Measurements from ENCODE around the gene CCDC13.

The CCDC13 gene

GRCh38 chr3:42805141-42805821 lies 32.2 kb upstream of the CCDC13 start:
- Histone ChIP-seq H3K27me3 (ENCODE audit: control insufficient read depth, insufficient read depth, low read length) (peaks cover 24% of the 10 kb centered on the region), H3K36me3 (ENCODE audit: control insufficient read depth, insufficient read depth, low read length) (no peaks in the 10 kb centered on the region), H3K4me3 (ENCODE audit: low read depth, low read length) (peak overlapping the region; percentile 94), H3K9me3 (ENCODE audit: control insufficient read depth, insufficient read depth, low read length) (no peaks in the 10 kb centered on the region), H3K9ac (ENCODE audit: low read depth, low read length) (no peak overlapping the region), H3K4me1 (ENCODE audit: control insufficient read depth, insufficient read depth, low read length) (peaks cover 8% of the 10 kb centered on the region)

DNA sequence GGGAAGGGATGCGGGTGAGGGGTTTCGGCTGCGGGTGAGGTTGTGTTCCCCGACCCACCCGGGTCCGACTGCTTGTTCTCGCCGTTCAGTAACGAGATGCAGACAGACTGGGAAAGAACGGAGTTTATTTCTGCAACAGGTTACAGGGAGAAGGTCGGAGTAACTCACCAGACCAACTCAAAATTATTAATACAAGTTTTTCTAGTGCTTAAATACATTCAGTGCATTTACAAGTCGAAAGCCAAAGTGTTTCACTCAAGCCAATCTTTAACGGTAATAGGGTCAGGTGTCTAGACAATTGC lies 31.7 kb upstream of the CCDC13 start:
- Histone ChIP-seq H3K4me1 (ENCODE audit: control insufficient read depth, insufficient read depth, low read length) (peaks cover 9% of the 10 kb centered on the region), H3K4me3 (ENCODE audit: low read depth, low read length) (peak overlapping the region; percentile 94), H3K9ac (ENCODE audit: low read depth, low read length) (peak overlapping the region; percentile 60), H3K36me3 (ENCODE audit: control insufficient read depth, insufficient read depth, low read length) (no peaks in the 10 kb centered on the region), H3K9me3 (ENCODE audit: control insufficient read depth, insufficient read depth, low read length) (no peaks in the 10 kb centered on the region), H3K27me3 (ENCODE audit: control insufficient read depth, insufficient read depth, low read length) (peaks cover 24% of the 10 kb centered on the region)

- Histone ChIP-seq H3K4me1 (ENCODE audit: control insufficient read depth, insufficient read depth, low read length) (peaks cover 12% of the 10 kb centered on the region), H3K27me3 (ENCODE audit: control insufficient read depth, insufficient read depth, low read length) (peaks cover 24% of the 10 kb centered on the region), H3K4me3 (ENCODE audit: low read depth, low read length) (peak within 1 kb of the TSS; percentile 94), H3K9me3 (ENCODE audit: control insufficient read depth, insufficient read depth, low read length) (no peaks in the 10 kb centered on the region), H3K36me3 (ENCODE audit: control insufficient read depth, insufficient read depth, low read length) (no peaks in the 10 kb centered on the region), H3K9ac (ENCODE audit: low read depth, low read length) (peak within 1 kb of the TSS; percentile 89)
These were observed 31.2 kb upstream of the CCDC13 start, which contains the start of gene HIGD1A for GRCh38 chr3:42804106-42804830. Gene HIGD1A, minus strand, starts transcription at chr3:42804490. Its CDS starts 10,237 bp downstream, at chr3:42794253.

- no peaks in the 10 kb centered on the region for H3K36me3 ChIP-seq (ENCODE audit: control insufficient read depth, insufficient read depth, low read length)
- H3K4me3 ChIP-seq (ENCODE audit: low read depth, low read length): peak overlapping the region; percentile 94
- H3K9ac ChIP-seq (ENCODE audit: low read depth, low read length): peak overlapping the region; percentile 89
- H3K4me1 ChIP-seq (ENCODE audit: control insufficient read depth, insufficient read depth, low read length): peaks cover 12% of the 10 kb centered on the region
- H3K27me3 ChIP-seq (ENCODE audit: control insufficient read depth, insufficient read depth, low read length): peaks cover 24% of the 10 kb centered on the region
- no peaks in the 10 kb centered on the region for H3K9me3 ChIP-seq (ENCODE audit: control insufficient read depth, insufficient read depth, low read length)
These were observed 30.5 kb upstream of the CCDC13 start for GRCh38 chr3:42803414-42804105.

DNA sequence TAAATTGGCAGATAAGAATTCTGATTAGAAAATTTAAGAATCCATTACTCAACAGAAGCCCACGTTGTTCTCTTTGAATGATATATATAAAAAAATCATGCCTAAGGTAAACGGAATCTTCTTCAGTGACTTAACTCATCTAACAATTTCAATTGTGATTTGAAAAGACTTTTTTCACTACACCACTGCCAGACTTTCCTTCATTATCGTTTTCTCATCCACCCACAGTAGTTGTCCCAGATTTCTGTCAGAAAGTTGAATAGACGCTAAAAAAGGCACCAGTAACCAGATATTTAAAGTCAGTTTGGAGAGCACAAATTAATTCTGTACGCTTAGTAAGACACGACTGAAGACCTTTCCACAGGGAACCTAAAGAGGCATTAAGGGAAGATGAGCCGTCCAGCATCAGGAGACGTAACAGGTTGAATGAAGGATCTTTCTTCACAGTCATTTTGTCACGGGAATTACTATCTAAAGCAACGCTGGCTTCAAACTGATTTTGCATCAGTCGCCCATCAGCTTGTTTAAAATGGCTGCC lies 29.9 kb upstream of the CCDC13 start:
- Histone ChIP-seq H3K9me3 (ENCODE audit: control insufficient read depth, insufficient read depth, low read length) (no peaks in the 10 kb centered on the region), H3K36me3 (ENCODE audit: control insufficient read depth, insufficient read depth, low read length) (no peaks in the 10 kb centered on the region), H3K27me3 (ENCODE audit: control insufficient read depth, insufficient read depth, low read length) (peaks cover 24% of the 10 kb centered on the region), H3K4me1 (ENCODE audit: control insufficient read depth, insufficient read depth, low read length) (peaks cover 12% of the 10 kb centered on the region), H3K9ac (ENCODE audit: low read depth, low read length) (peak overlapping the region; percentile 89), H3K4me3 (ENCODE audit: low read depth, low read length) (peak overlapping the region; percentile 94)

GRCh38 chr3:42801784-42802183 lies 28.7 kb upstream of the CCDC13 start:
- Histone ChIP-seq H3K27me3 (ENCODE audit: control insufficient read depth, insufficient read depth, low read length) (peaks cover 19% of the 10 kb centered on the region), H3K4me3 (ENCODE audit: low read depth, low read length) (no peak overlapping the region), H3K4me1 (ENCODE audit: control insufficient read depth, insufficient read depth, low read length) (peaks cover 12% of the 10 kb centered on the region), H3K36me3 (ENCODE audit: control insufficient read depth, insufficient read depth, low read length) (no peaks in the 10 kb centered on the region), H3K9ac (ENCODE audit: low read depth, low read length) (no peak overlapping the region), H3K9me3 (ENCODE audit: control insufficient read depth, insufficient read depth, low read length) (no peaks in the 10 kb centered on the region)

DNA sequence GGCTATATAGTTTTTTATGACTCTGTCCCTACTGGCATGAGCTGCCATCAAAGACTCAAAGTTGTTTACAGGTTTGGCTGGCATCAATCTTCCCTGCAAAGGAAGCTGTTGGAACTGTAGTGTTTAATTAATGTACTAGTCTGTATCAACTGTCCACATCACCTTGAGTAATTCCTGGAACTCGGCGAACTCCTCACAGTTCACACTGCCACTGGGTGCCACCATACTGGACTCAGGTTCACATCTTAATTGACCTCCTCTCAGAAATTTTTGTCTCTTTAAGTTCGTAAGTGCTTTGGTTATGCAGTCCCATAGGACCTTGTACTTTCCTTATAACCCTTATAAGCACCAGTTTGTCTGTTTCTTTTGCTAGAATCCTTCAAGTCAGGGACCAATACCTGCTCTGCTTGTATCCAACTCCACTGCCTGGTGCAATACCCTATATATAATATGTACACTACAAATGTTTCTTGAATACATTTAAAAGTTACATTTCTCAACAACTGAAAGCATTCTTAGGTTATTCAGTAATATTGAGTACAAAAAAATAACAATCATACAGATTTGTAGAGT lies 28.1 kb upstream of the CCDC13 start:
- H3K4me3 ChIP-seq (ENCODE audit: low read depth, low read length): no peak overlapping the region
- H3K9ac ChIP-seq (ENCODE audit: low read depth, low read length): no peak overlapping the region
- H3K4me1 ChIP-seq (ENCODE audit: control insufficient read depth, insufficient read depth, low read length): peaks cover 12% of the 10 kb centered on the region
- H3K9me3 ChIP-seq (ENCODE audit: control insufficient read depth, insufficient read depth, low read length): no peaks in the 10 kb centered on the region
- peaks cover 15% of the 10 kb centered on the region for H3K27me3 ChIP-seq (ENCODE audit: control insufficient read depth, insufficient read depth, low read length)
- no peaks in the 10 kb centered on the region for H3K36me3 ChIP-seq (ENCODE audit: control insufficient read depth, insufficient read depth, low read length)

DNA sequence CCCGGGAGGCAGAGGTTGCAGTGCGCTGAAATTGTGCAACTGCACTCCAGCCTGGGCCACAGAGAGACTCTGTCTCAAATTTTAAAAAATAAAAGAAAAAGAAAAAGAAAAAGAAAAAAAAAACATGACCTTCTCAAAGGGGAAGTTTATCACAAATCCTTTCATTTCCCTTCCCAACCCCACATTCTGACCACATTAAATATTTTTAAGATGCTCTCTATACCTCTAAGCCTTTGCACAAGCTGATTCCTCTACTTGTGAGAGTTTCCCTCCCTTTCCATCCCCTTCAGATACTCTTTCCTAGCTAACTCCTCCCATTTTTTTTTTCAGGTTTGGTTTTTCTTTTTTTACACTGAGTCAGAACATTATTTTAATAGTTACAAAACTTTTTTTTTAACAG lies 27.2 kb upstream of the CCDC13 start:
- Histone ChIP-seq H3K9ac (ENCODE audit: low read depth, low read length) (no peak overlapping the region), H3K9me3 (ENCODE audit: control insufficient read depth, insufficient read depth, low read length) (no peaks in the 10 kb centered on the region), H3K36me3 (ENCODE audit: control insufficient read depth, insufficient read depth, low read length) (no peaks in the 10 kb centered on the region), H3K4me1 (ENCODE audit: control insufficient read depth, insufficient read depth, low read length) (peaks cover 12% of the 10 kb centered on the region), H3K4me3 (ENCODE audit: low read depth, low read length) (no peak overlapping the region), H3K27me3 (ENCODE audit: control insufficient read depth, insufficient read depth, low read length) (peaks cover 6% of the 10 kb centered on the region)

DNA sequence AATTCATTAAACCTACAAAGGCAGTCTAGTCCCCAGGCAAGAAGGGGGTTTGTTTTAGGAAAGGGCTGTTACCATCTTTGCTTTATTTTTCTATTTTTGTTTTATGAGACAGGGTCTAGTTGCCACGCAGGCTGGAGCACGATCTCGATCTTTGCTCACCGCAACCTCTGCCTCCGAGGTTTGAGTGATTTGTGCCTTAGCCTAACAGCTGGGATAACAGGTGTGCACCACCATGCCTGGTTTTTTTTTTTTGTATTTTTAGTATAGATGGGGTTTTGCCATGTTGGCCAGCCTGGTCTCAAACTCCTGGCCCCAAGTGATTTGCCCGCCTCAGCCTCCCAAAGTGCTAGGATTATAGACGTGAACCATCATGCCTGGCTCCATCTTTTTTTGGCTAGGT lies 26.3 kb upstream of the CCDC13 start:
- H3K27me3 ChIP-seq (ENCODE audit: control insufficient read depth, insufficient read depth, low read length): no peaks in the 10 kb centered on the region
- H3K36me3 ChIP-seq (ENCODE audit: control insufficient read depth, insufficient read depth, low read length): no peaks in the 10 kb centered on the region
- H3K4me1 ChIP-seq (ENCODE audit: control insufficient read depth, insufficient read depth, low read length): peaks cover 12% of the 10 kb centered on the region
- no peaks in the 10 kb centered on the region for H3K9me3 ChIP-seq (ENCODE audit: control insufficient read depth, insufficient read depth, low read length)
- H3K4me3 ChIP-seq (ENCODE audit: low read depth, low read length): no peak overlapping the region
- H3K9ac ChIP-seq (ENCODE audit: low read depth, low read length): no peak overlapping the region

DNA sequence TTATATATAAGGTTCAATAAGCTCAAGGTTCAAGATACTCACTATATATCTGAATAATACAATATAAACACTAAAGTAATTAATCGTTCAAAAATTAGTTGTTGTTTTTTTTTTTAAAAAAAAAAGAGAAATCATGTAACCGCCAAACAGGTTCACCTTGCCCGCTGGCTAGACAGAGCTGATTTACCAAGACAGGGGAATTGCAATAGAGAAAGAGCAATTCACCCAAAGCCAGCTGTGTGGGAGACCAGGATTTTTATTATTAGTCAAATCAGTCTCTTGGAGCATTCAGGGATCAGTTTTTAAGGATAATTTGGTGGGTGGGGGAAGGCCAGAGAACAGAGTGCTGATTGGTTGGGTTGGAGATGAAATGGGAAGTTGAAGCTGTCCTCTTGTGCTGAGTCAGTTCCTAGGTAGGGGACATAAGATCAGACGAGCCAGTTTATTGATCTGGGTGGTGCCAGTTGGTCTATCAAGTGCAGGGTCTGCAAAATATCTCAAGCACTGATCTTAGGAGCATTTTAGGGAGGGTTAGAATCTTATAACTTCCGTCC lies 23.4 kb upstream of the CCDC13 start:
- Histone ChIP-seq H3K36me3 (ENCODE audit: control insufficient read depth, insufficient read depth, low read length) (no peaks in the 10 kb centered on the region), H3K4me3 (ENCODE audit: low read depth, low read length) (no peak overlapping the region), H3K9ac (ENCODE audit: low read depth, low read length) (no peak overlapping the region)

GRCh38 chr3:42795621-42796181 lies 22.6 kb upstream of the CCDC13 start:
- H3K27me3 ChIP-seq (ENCODE audit: control insufficient read depth, insufficient read depth, low read length): no peaks in the 10 kb centered on the region
- H3K4me1 ChIP-seq (ENCODE audit: control insufficient read depth, insufficient read depth, low read length): peaks cover 6% of the 10 kb centered on the region
- H3K4me3 ChIP-seq (ENCODE audit: low read depth, low read length): no peak overlapping the region
- H3K9ac ChIP-seq (ENCODE audit: low read depth, low read length): no peak overlapping the region
- H3K36me3 ChIP-seq (ENCODE audit: control insufficient read depth, insufficient read depth, low read length): no peaks in the 10 kb centered on the region
- H3K9me3 ChIP-seq (ENCODE audit: control insufficient read depth, insufficient read depth, low read length): no peaks in the 10 kb centered on the region

More for the DNA sequence above, 23.4 kb upstream of the CCDC13 start:
- Histone ChIP-seq H3K4me1 (ENCODE audit: control insufficient read depth, insufficient read depth, low read length) (peaks cover 6% of the 10 kb centered on the region), H3K9me3 (ENCODE audit: control insufficient read depth, insufficient read depth, low read length) (no peaks in the 10 kb centered on the region), H3K27me3 (ENCODE audit: control insufficient read depth, insufficient read depth, low read length) (no peaks in the 10 kb centered on the region)

All from iPS-15b (cell line).